K562 (cell line): ENCODE results near the gene IFT27. TPM values are rescaled to one million over a fixed set of nuclear protein-coding genes. Genes with fewer than 3 reads are reported as not detected.

ENCODE experiments used
- ATAC-seq: fragments of 200-7000 bp; cut with Tn5 transposase; 3 replicates; pipeline ENCODE4 v1.9.1; 2020; ENCODE audit warnings: moderate library complexity
- BruUV-seq: library from RNA; stranded (reverse); fragments of 400-500 nt; replicated peaks from 2 replicates; lab custom pipeline; 2021; lab: Mats Ljungman, UMichigan
- CTCF ChIA-PET: fragments of 300-600 bp; formaldehyde crosslinking; extraction: SDS; loops from one replicate; lab custom pipeline; 2021; ENCODE audit warnings: low intra/inter-chr PET ratio; lab: Yijun Ruan, JAX
- POLR2A ChIA-PET: fragments of 300-600, 350-650 bp; sonication (Branson Sonifier 250); formaldehyde crosslinking; extraction: SDS; loops from one replicate; lab custom pipeline; 2021; ENCODE audit warnings: antibody characterized with exemption, inconsistent platforms; lab: Yijun Ruan, JAX
- DNase-seq, 4 experiments: peaks; one replicate each; pipeline versions ENCODE4 v3.0.0 to v3.0.0-alpha.2; 2011 to 2018; ENCODE audit warnings: low spot score in 3 of 4, mixed read lengths in 3 of 4; ENCODE audit errors: extremely low read depth in 1 of 4
- FAIRE-seq: peaks from 2 replicates; lab custom pipeline; 2011; peaks lifted over from hg19 to GRCh38; lab: Jason Lieb, UNC
- H2AFZ ChIP-seq: 2 replicates; pipeline ENCODE4 v1.6.0; 2011; ENCODE audit warnings: low read depth, low read length, control low read depth, inconsistent platforms
- H3K27ac ChIP-seq: fragments of 200-600 bp; 3 replicates; pipeline ENCODE4 v1.8.0; 2011; ENCODE audit warnings: low read depth, mild to moderate bottlenecking, control low read depth, inconsistent platforms, low read length, moderate library complexity, mixed read lengths; ENCODE audit errors: extremely low read depth
- H3K27me3 ChIP-seq, 2 experiments: fragments of 300-600 bp in 1 of 2; 2 replicates in 1 of 2; 3 replicates in 1 of 2; pipeline versions ENCODE4 v1.6.0 to v1.8.0; 2011; ENCODE audit warnings: inconsistent platforms in 2 of 2, low read length in 2 of 2, mild to moderate bottlenecking in 1 of 2, mixed read lengths in 1 of 2, moderate library complexity in 1 of 2; ENCODE audit not compliant: control insufficient read depth in 2 of 2, insufficient read depth in 2 of 2
- H3K36me3 ChIP-seq: fragments of 300-600 bp; 3 replicates; pipeline ENCODE4 v1.8.0; 2011; ENCODE audit warnings: mild to moderate bottlenecking, low read length, inconsistent platforms; ENCODE audit not compliant: control insufficient read depth, insufficient read depth
- H3K4me1 ChIP-seq, 2 experiments: fragments of 200-600 bp in 1 of 2; replicated peaks in 1 of 2; 2 replicates in 1 of 2; 3 replicates in 1 of 2; pipeline versions ENCODE4 v1.5.1 to v1.8.0; 2011; ENCODE audit warnings: inconsistent platforms in 2 of 2, low read length in 2 of 2, mild to moderate bottlenecking in 1 of 2, mixed read lengths in 1 of 2, moderate library complexity in 1 of 2; ENCODE audit not compliant: control insufficient read depth in 2 of 2, insufficient read depth in 2 of 2
- H3K4me2 ChIP-seq: 2 replicates; pipeline ENCODE4 v1.6.1; 2011; ENCODE audit warnings: low read length, control low read depth, inconsistent platforms, mixed read lengths; ENCODE audit not compliant: insufficient read depth
- H3K4me3 ChIP-seq: fragments of 200-600 bp; sonication (generic), shearing (Covaris generic); 2 replicates; pipeline ENCODE4 v1.5.1; 2016; ENCODE audit warnings: control low read depth, inconsistent platforms
- H3K79me2 ChIP-seq: fragments of 200-600 bp; 3 replicates; pipeline ENCODE4 v1.8.0; 2011; ENCODE audit warnings: low read length, inconsistent platforms; ENCODE audit not compliant: control insufficient read depth, insufficient read depth
- H3K9ac ChIP-seq, 2 experiments: 2 replicates each; pipeline versions ENCODE4 v1.6.0 to v1.6.1; 2011; ENCODE audit warnings: low read depth in 2 of 2, low read length in 2 of 2, control low read depth in 1 of 2, inconsistent platforms in 1 of 2, mild to moderate bottlenecking in 1 of 2, mixed read lengths in 1 of 2; ENCODE audit not compliant: insufficient read depth in 1 of 2
- H3K9me1 ChIP-seq: one replicate; pipeline ENCODE4 v1.6.0; 2011; ENCODE audit warnings: inconsistent platforms, mild to moderate bottlenecking, low read length, moderate library complexity; ENCODE audit not compliant: control insufficient read depth, insufficient read depth
- H3K9me3 ChIP-seq: replicated peaks from 2 replicates; pipeline ENCODE4 v1.5.1; 2011; ENCODE audit warnings: low read depth, low read length, inconsistent platforms; ENCODE audit not compliant: control insufficient read depth, insufficient read depth
- H4K20me1 ChIP-seq: replicated peaks from 2 replicates; pipeline ENCODE4 v1.6.1; 2011; ENCODE audit warnings: low read length, inconsistent platforms, mixed read lengths; ENCODE audit not compliant: control insufficient read depth, insufficient read depth
- CEBPB ChIP-seq: fragments of 450-650 bp; IDR thresholded peaks from 2 replicates; pipeline ENCODE4 v1.6.1; 2016; ENCODE audit warnings: missing genetic modification characterization, missing compliant biosample characterization
- LCOR ChIP-seq: sonication (generic); formaldehyde crosslinking; IDR thresholded peaks from 2 replicates; pipeline ENCODE4 v1.8.0; 2022; ENCODE audit warnings: mild to moderate bottlenecking, missing genetic modification reagents
- MCM7 ChIP-seq, 2 experiments: fragments of 450-650 bp; IDR thresholded peaks; 2 replicates each; pipeline ENCODE4 v1.6.1; 2016 to 2018
- NFIX ChIP-seq: fragments of 250-450 bp; sonication (Bioruptor Pico); IDR thresholded peaks from 2 replicates; pipeline ENCODE4 v1.4.0; 2020; ENCODE audit warnings: low read depth, mild to moderate bottlenecking, moderate library complexity
- SPI1 ChIP-seq: IDR thresholded peaks from 2 replicates; pipeline ENCODE4 v1.6.1; 2011; ENCODE audit warnings: low read depth, low read length, control low read depth, borderline replicate concordance
- SRSF9 ChIP-seq: fragments of 200-400 bp; formaldehyde crosslinking; IDR thresholded peaks from 2 replicates; pipeline ENCODE4 v1.6.1; 2017; ENCODE audit warnings: low read depth, low read length, borderline replicate concordance
- ZNF274 ChIP-seq: IDR thresholded peaks from 2 replicates; pipeline ENCODE4 v1.6.1; 2011; ENCODE audit warnings: low read depth, mild to moderate bottlenecking, low read length, moderate library complexity, borderline replicate concordance
- ZNF644 ChIP-seq: fragments of 200-800 bp; sonication (Bioruptor generic); IDR thresholded peaks from 2 replicates; pipeline ENCODE4 v1.6.1; 2016; ENCODE audit warnings: low read depth, missing genetic modification characterization, missing compliant biosample characterization
- ZNF699 ChIP-seq: fragments of 250-450 bp; sonication (Bioruptor Pico); IDR thresholded peaks from 2 replicates; pipeline ENCODE4 v1.8.0; 2021; ENCODE audit warnings: mild to moderate bottlenecking, moderate library complexity; ENCODE audit not compliant: insufficient replicate concordance
- WGBS: fragments of 100-300 bp; shearing (Covaris generic); methylation state at CpG from one replicate; pipeline ENCODE4 v1.1.6; 2016; ENCODE audit warnings: low coverage, mixed read lengths; ENCODE audit not compliant: insufficient coverage; ENCODE audit errors: missing lambda C conversion rate; 5-methylcytosine and 5-hydroxymethylcytosine counted together
- in situ Hi-C: fragments of 300-500 bp; cut with MboI; formaldehyde crosslinking; loops from 4 replicates; pipeline ENCODE4 v1.15.0; 2018; ENCODE audit warnings: inconsistent platforms, mixed read lengths
- intact Hi-C: fragments of 100-400 bp; cut with micrococcal nuclease; formaldehyde crosslinking; loops from 2 replicates; pipeline ENCODE4 v1.14.2; 2022
- polyA plus RNA-seq, 8 experiments: library from polyadenylated mRNA; depleted of rRNA in 4 of 8; stranded (reverse) in 5 of 8; unstranded in 3 of 8; fragments of >200 nt; fragmentation: Nextera tagmentation in 2 of 8; fragmentation: Illumina TruSeq in 1 of 8; extraction: Ambion mirVana in 2 of 8; extraction: Trizol in 1 of 8; gene quantifications; 2 replicates each; pipeline versions ENCODE4 v1.2.1 to v1.2.3, GENCODE V29; 2011 to 2014; ENCODE audit warnings: inconsistent platforms in 1 of 8, missing spikeins in 1 of 8
- total RNA-seq, 7 experiments: library from RNA; depleted of rRNA in 6 of 7; stranded (reverse); fragments of >200 nt in 6 of 7; fragmentation: Illumina TruSeq in 2 of 7; extraction: Trizol in 2 of 7; gene quantifications; 2 replicates each; pipeline versions ENCODE4 v1.2.1 to v1.2.3, GENCODE V29; 2011 to 2021; ENCODE audit warnings: low replicate concordance in 1 of 7
- TF ChIP-seq, protein P1 (sequence below): fragments of 250-450 bp; sonication (Bioruptor Pico); IDR thresholded peaks from 2 replicates; pipeline ENCODE4 v1.4.0; 2020
- TF ChIP-seq, protein P2 (sequence below), 2 experiments: fragments of 450-650 bp in 1 of 2; IDR thresholded peaks; 2 replicates each; pipeline ENCODE4 v1.6.1; 2011 to 2017; ENCODE audit warnings: low read depth in 2 of 2, antibody characterized with exemption in 1 of 2, borderline replicate concordance in 1 of 2, low read length in 1 of 2, mild to moderate bottlenecking in 1 of 2, mixed read lengths in 1 of 2; ENCODE audit not compliant: control insufficient read depth in 1 of 2

Gene IFT27
- total and polyA plus RNA-seq, 9 of the 15 experiments (the other 6 are each of a cell fraction or from before 2014, with no cell fraction given), result 0.01 to 1.4 (median 0.14) TPM; not detected in 1

DNA sequence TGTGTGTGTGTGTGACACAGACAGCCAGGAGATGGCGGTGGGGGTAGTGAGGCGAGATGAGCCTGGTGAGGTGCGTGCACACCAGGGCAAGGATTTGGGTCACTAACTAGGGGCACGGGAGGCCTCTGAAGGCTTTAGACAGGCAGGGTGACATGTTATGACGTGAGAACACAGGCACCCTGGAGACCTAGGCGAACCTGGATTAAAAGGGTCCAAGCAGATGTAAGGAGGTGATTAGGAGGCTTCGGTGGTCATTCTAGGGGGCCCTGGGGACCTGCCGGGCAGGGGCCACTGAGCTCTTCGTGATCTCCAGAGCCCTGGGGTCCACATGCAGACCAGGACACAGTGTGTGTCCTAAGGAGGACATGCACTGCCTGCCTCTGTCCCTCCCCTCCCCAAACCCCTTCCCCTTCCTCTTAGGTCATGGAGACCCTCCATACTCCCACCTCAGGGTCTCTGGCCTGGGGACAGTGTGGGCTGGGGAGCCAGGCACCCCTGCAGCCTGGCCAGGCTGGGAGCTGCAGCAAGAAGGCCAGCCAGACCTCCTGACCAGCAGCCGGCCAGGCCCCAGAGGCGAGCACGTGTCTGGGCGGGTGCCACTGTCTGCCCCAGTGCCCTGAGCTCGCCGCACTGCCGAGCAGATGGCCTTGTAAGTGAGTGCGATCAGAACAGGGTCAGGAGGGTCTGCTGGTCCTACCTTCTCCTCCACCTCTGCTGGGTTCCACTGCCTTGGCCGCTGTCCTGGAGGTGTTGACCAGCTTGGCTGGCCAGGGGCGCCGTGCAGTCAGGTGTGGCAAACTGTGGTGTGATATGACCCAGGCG is 32.1 kb downstream of the IFT27 start:
- H3K27ac ChIP-seq, result no peak overlapping the region
- no peaks in the 10 kb centered on the region for H3K79me2 ChIP-seq
- H3K9ac ChIP-seq, result no peak overlapping the region
- no TSS peak for BruUV-seq
- no peak for DNase-seq
- H2AFZ ChIP-seq, result no peak overlapping the region
- H3K9me1 ChIP-seq, result no peaks in the 10 kb centered on the region
- ATAC-seq, result no peak
- WGBS, result 0% methylated on average over 10 of the region's 21 CpGs
- no peaks in the 10 kb centered on the region for H4K20me1 ChIP-seq
- in situ Hi-C loops, result no loop called here
- no peak overlapping the region for H3K4me3 ChIP-seq
- no peak for FAIRE-seq
- CTCF ChIA-PET, result no interaction called here
- no peaks in the 10 kb centered on the region for H3K9me3 ChIP-seq
- H3K4me1 ChIP-seq, result no peaks in the 10 kb centered on the region
- H3K27me3 ChIP-seq, result peaks cover 0 to 25% of the 10 kb centered on the region in 2 experiments; a peak in 2 of 5 replicates
- POLR2A ChIA-PET, result interaction anchor here (0.5 to 0.6 kb wide), 2 partner anchors 24 to 226 kb away, joined by 3 to 4 read pairs; no protein-coding TSS in a partner anchor
- no peak for TF ChIP-seq ZNF644 (tag)
- no peak for TF ChIP-seq SPI1
- no peak for TF ChIP-seq NFIX (CRISPR knock-in tag)
- TF ChIP-seq LCOR (CRISPR knock-in tag), result no peak
- TF ChIP-seq ZNF274, result no peak
- TF ChIP-seq, protein P1, sequence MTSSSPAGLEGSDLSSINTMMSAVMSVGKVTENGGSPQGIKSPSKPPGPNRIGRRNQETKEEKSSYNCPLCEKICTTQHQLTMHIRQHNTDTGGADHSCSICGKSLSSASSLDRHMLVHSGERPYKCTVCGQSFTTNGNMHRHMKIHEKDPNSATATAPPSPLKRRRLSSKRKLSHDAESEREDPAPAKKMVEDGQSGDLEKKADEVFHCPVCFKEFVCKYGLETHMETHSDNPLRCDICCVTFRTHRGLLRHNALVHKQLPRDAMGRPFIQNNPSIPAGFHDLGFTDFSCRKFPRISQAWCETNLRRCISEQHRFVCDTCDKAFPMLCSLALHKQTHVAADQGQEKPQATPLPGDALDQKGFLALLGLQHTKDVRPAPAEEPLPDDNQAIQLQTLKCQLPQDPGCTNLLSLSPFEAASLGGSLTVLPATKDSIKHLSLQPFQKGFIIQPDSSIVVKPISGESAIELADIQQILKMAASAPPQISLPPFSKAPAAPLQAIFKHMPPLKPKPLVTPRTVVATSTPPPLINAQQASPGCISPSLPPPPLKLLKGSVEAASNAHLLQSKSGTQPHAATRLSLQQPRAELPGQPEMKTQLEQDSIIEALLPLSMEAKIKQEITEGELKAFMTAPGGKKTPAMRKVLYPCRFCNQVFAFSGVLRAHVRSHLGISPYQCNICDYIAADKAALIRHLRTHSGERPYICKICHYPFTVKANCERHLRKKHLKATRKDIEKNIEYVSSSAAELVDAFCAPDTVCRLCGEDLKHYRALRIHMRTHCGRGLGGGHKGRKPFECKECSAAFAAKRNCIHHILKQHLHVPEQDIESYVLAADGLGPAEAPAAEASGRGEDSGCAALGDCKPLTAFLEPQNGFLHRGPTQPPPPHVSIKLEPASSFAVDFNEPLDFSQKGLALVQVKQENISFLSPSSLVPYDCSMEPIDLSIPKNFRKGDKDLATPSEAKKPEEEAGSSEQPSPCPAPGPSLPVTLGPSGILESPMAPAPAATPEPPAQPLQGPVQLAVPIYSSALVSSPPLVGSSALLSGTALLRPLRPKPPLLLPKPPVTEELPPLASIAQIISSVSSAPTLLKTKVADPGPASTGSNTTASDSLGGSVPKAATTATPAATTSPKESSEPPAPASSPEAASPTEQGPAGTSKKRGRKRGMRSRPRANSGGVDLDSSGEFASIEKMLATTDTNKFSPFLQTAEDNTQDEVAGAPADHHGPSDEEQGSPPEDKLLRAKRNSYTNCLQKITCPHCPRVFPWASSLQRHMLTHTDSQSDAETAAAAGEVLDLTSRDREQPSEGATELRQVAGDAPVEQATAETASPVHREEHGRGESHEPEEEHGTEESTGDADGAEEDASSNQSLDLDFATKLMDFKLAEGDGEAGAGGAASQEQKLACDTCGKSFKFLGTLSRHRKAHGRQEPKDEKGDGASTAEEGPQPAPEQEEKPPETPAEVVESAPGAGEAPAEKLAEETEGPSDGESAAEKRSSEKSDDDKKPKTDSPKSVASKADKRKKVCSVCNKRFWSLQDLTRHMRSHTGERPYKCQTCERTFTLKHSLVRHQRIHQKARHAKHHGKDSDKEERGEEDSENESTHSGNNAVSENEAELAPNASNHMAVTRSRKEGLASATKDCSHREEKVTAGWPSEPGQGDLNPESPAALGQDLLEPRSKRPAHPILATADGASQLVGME, result no peak
- TF ChIP-seq, protein P2, sequence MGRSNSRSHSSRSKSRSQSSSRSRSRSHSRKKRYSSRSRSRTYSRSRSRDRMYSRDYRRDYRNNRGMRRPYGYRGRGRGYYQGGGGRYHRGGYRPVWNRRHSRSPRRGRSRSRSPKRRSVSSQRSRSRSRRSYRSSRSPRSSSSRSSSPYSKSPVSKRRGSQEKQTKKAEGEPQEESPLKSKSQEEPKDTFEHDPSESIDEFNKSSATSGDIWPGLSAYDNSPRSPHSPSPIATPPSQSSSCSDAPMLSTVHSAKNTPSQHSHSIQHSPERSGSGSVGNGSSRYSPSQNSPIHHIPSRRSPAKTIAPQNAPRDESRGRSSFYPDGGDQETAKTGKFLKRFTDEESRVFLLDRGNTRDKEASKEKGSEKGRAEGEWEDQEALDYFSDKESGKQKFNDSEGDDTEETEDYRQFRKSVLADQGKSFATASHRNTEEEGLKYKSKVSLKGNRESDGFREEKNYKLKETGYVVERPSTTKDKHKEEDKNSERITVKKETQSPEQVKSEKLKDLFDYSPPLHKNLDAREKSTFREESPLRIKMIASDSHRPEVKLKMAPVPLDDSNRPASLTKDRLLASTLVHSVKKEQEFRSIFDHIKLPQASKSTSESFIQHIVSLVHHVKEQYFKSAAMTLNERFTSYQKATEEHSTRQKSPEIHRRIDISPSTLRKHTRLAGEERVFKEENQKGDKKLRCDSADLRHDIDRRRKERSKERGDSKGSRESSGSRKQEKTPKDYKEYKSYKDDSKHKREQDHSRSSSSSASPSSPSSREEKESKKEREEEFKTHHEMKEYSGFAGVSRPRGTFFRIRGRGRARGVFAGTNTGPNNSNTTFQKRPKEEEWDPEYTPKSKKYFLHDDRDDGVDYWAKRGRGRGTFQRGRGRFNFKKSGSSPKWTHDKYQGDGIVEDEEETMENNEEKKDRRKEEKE (IDR thresholded peaks at IDR 0.05; ENCODE audit: borderline replicate concordance in 1 of 2, control insufficient read depth in 1 of 2, low read depth in 2 of 2, low read length in 1 of 2), result no peak
- TF ChIP-seq ZNF699 (CRISPR knock-in tag), result no peak
- no peak for TF ChIP-seq SRSF9
- TF ChIP-seq CEBPB (tag), result no peak
- no peak for TF ChIP-seq MCM7 (IDR thresholded peaks at IDR 0.05)
- TF ChIP-seq, all 486 proteins: peak for 0
- no peak overlapping the region for H3K4me2 ChIP-seq
- intact Hi-C loops, result no loop called here
- no peaks in the 10 kb centered on the region for H3K36me3 ChIP-seq
